ENCODE results near the gene ELF4. TPM values are rescaled to one million over a fixed set of nuclear protein-coding genes. Genes with fewer than 3 reads are reported as not detected.
A peak's percentile ranks its signal among the peaks of the same experiment; 100 is the strongest.

The ELF4 gene
- total RNA-seq, 2 donors from 2014 or later: 2.8 to 3.8 TPM

DNA sequence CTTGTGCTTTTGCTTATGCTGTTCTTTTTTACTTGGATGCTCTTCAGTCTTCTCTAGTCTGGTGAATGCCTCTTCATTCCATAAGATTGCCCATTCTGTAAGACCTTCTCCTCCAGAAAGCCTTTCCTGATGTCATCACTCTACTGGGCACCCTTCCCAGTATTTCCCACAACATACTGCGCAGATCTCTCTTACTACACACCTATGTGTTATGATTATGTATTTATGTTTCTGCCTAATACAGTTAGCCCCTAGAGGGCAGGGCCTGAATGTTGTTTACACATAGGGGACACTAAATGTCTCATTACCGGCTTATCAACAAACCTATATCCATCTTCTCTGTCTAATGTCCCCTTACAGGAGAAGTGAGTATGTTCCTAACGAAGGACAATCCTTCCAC, 34.2 kb upstream of the ELF4 start:
- Mint-ChIP-seq H3K4me1 (peaks cover 7% of the 10 kb centered on the region), H3K9me3 (peaks cover 35% of the 10 kb centered on the region), H3K27ac (no peak overlapping the region), H3K36me3 (ENCODE audit: low read depth) (peaks cover 59% of the 10 kb centered on the region), H3K4me3 (no peak overlapping the region), H3K27me3 (ENCODE audit: insufficient read depth) (no peaks in the 10 kb centered on the region)
- Histone ChIP-seq H3K9ac (ENCODE audit: extremely low read depth, low read length, poor library complexity, severe bottlenecking) (no peak overlapping the region), H3K36me3 (ENCODE audit: control insufficient read depth, insufficient read depth, low read length) (peaks cover 30% of the 10 kb centered on the region), H3K27me3 (ENCODE audit: control insufficient read depth, insufficient read depth, low read length, poor library complexity, severe bottlenecking) (no peaks in the 10 kb centered on the region), H3K4me1 (ENCODE audit: control insufficient read depth, insufficient read depth, low read length) (no peaks in the 10 kb centered on the region), H3K9me3 (ENCODE audit: control insufficient read depth, low read length) (no peaks in the 10 kb centered on the region), H3K27ac (ENCODE audit: low read depth, low read length) (no peak overlapping the region), H3K4me3 (ENCODE audit: low read length) (no peak overlapping the region)
- TF ChIP-seq, protein P1, sequence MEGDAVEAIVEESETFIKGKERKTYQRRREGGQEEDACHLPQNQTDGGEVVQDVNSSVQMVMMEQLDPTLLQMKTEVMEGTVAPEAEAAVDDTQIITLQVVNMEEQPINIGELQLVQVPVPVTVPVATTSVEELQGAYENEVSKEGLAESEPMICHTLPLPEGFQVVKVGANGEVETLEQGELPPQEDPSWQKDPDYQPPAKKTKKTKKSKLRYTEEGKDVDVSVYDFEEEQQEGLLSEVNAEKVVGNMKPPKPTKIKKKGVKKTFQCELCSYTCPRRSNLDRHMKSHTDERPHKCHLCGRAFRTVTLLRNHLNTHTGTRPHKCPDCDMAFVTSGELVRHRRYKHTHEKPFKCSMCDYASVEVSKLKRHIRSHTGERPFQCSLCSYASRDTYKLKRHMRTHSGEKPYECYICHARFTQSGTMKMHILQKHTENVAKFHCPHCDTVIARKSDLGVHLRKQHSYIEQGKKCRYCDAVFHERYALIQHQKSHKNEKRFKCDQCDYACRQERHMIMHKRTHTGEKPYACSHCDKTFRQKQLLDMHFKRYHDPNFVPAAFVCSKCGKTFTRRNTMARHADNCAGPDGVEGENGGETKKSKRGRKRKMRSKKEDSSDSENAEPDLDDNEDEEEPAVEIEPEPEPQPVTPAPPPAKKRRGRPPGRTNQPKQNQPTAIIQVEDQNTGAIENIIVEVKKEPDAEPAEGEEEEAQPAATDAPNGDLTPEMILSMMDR (conservative IDR thresholded peaks at IDR 0.05): no peak
- 91 to 100% methylated on average over 1 to 2 of the region's 3 CpGs for WGBS, 2 experiments (ENCODE audit: insufficient coverage in 1 of 2, insufficient read length in 1 of 2)
- no peak for DNase-seq

DNA sequence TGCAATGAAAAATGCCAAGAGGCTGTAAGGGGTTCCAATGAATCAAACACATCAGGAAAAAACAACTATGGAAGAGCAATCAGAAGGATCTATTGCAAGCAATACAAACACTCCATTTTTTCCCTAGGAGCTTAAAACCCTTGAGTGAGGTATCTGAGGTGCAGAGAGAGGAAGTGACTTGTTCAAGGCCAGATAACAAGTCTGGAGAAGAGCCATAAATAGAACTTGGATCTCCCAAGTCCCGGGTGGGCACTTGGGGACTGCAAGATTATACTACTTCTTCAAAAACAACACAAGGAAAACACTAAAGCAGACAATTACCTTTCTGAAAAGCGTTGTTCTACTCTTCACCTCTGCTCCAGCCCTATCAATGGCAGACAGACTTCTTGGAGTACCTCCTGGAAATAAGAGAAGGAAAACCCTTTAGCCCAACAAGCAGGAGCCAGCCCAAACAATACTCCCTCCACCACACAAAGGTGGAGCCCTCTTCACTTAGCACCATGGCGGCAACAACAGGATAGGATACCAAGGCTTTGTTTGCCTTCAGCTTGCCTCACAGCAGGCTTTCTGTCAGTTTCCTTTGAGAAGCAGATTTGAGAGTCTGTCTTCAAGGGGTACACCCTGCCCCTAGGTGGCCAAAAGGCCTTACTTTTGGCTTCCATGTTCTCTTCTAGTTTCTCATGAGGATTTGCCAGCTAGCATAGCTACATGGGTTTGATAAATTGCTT, 29.3 kb upstream of the ELF4 start:
- Histone ChIP-seq H3K27ac (ENCODE audit: low read depth, low read length) (no peak overlapping the region), H3K4me1 (ENCODE audit: control insufficient read depth, insufficient read depth, low read length) (no peaks in the 10 kb centered on the region), H3K9me3 (ENCODE audit: control insufficient read depth, low read length) (no peaks in the 10 kb centered on the region), H3K4me3 (ENCODE audit: low read length) (peak overlapping the region; percentile 18), H3K9ac (ENCODE audit: extremely low read depth, low read length, poor library complexity, severe bottlenecking) (no peak overlapping the region), H3K27me3 (ENCODE audit: control insufficient read depth, insufficient read depth, low read length, poor library complexity, severe bottlenecking) (no peaks in the 10 kb centered on the region), H3K36me3 (ENCODE audit: control insufficient read depth, insufficient read depth, low read length) (peaks cover 37% of the 10 kb centered on the region)
- H3K27me3 Mint-ChIP-seq (ENCODE audit: insufficient read depth): no peaks in the 10 kb centered on the region
- H3K9me3 Mint-ChIP-seq: peaks cover 23% of the 10 kb centered on the region
- TF ChIP-seq, protein P1 (conservative IDR thresholded peaks at IDR 0.05): peak; percentile 46
- DNase-seq: peak; percentile 76
- H3K4me1 Mint-ChIP-seq: peaks cover 9% of the 10 kb centered on the region
- H3K27ac Mint-ChIP-seq: peak overlapping the region; percentile 69
- H3K36me3 Mint-ChIP-seq (ENCODE audit: low read depth): peaks cover 64% of the 10 kb centered on the region
- WGBS, 2 experiments (ENCODE audit: insufficient coverage in 1 of 2, insufficient read length in 1 of 2): 48% methylated on average over 3 of the region's 3 CpGs; no CpG with 5 or more reads in 1 of the 2 experiments
- peak overlapping the region; percentile 21 for H3K4me3 Mint-ChIP-seq

- no peaks in the 10 kb centered on the region for H3K9me3 ChIP-seq (ENCODE audit: control insufficient read depth, low read length)
- peaks cover 9% of the 10 kb centered on the region for H3K4me1 Mint-ChIP-seq
Measured at GRCh38 chrX:130136961-130137360, 26.7 kb upstream of the ELF4 start.

More at GRCh38 chrX:130136961-130137360, 26.7 kb upstream of the ELF4 start:
- 94 to 100% methylated on average over 5 to 8 of the region's 8 CpGs for WGBS, 2 experiments (ENCODE audit: insufficient coverage in 1 of 2, insufficient read length in 1 of 2)
- Histone ChIP-seq H3K9ac (ENCODE audit: extremely low read depth, low read length, poor library complexity, severe bottlenecking) (no peak overlapping the region), H3K4me1 (ENCODE audit: control insufficient read depth, insufficient read depth, low read length) (no peaks in the 10 kb centered on the region), H3K27ac (ENCODE audit: low read depth, low read length) (no peak overlapping the region), H3K4me3 (ENCODE audit: low read length) (no peak overlapping the region), H3K27me3 (ENCODE audit: control insufficient read depth, insufficient read depth, low read length, poor library complexity, severe bottlenecking) (no peaks in the 10 kb centered on the region), H3K36me3 (ENCODE audit: control insufficient read depth, insufficient read depth, low read length) (peaks cover 33% of the 10 kb centered on the region)
- Mint-ChIP-seq H3K9me3 (peaks cover 21% of the 10 kb centered on the region), H3K27ac (no peak overlapping the region), H3K4me3 (no peak overlapping the region), H3K36me3 (ENCODE audit: low read depth) (peaks cover 59% of the 10 kb centered on the region), H3K27me3 (ENCODE audit: insufficient read depth) (no peaks in the 10 kb centered on the region)
- DNase-seq: no peak
- TF ChIP-seq, protein P1 (conservative IDR thresholded peaks at IDR 0.05): no peak

All from endodermal cell (in vitro differentiated cells).